BJ (cell line): ENCODE measurements around the gene TNRC6C. TPM values are rescaled to one million over a fixed set of nuclear protein-coding genes. Genes with fewer than 3 reads are reported as not detected.
"Not testable (repeated sequence)": the region's sequence is repeated elsewhere in the genome, so short reads cannot be mapped to it uniquely, and the experiment has no call there.

Experiments used
- CTCF ChIA-PET: fragments of 350-600 bp; formaldehyde crosslinking; extraction: SDS; loops from one replicate; lab custom pipeline; 2021; ENCODE audit warnings: antibody characterized with exemption, inconsistent platforms; lab: Yijun Ruan, JAX
- POLR2A ChIA-PET: fragments of 300-600 bp; sonication (Branson Sonifier 250); formaldehyde crosslinking; extraction: SDS; loops from one replicate; lab custom pipeline; 2021; ENCODE audit warnings: antibody characterized with exemption; lab: Charles Lee
- DNase-seq: peaks from one replicate; pipeline ENCODE4 v3.0.0-alpha.2; 2011; ENCODE audit warnings: low read depth
- H3K27me3 ChIP-seq: 2 replicates; pipeline ENCODE4 v1.6.0; 2011; ENCODE audit warnings: low read length; ENCODE audit not compliant: control insufficient read depth, insufficient read depth
- H3K36me3 ChIP-seq: 2 replicates; pipeline ENCODE4 v1.5.1; 2011; ENCODE audit warnings: low read length; ENCODE audit not compliant: control insufficient read depth, insufficient read depth
- H3K4me3 ChIP-seq: 2 replicates; pipeline ENCODE4 v1.5.1; 2011; ENCODE audit warnings: low read depth, mild to moderate bottlenecking, control low read depth, low read length
- polyA plus RNA-seq: library from polyadenylated mRNA; depleted of rRNA; stranded (reverse); fragments of >200 nt; gene quantifications from 2 replicates; pipeline ENCODE4 v1.2.3, GENCODE V29; 2011
- TF ChIP-seq, protein P1 (sequence below): IDR thresholded peaks from 2 replicates; pipeline ENCODE4 v1.5.1; 2011; ENCODE audit warnings: low read depth, mild to moderate bottlenecking, control low read depth, inconsistent platforms, low read length, moderate library complexity; ENCODE audit not compliant: insufficient read depth

The TNRC6C gene
- polyA plus RNA-seq, 1 experiment = 0.91 TPM

DNA sequence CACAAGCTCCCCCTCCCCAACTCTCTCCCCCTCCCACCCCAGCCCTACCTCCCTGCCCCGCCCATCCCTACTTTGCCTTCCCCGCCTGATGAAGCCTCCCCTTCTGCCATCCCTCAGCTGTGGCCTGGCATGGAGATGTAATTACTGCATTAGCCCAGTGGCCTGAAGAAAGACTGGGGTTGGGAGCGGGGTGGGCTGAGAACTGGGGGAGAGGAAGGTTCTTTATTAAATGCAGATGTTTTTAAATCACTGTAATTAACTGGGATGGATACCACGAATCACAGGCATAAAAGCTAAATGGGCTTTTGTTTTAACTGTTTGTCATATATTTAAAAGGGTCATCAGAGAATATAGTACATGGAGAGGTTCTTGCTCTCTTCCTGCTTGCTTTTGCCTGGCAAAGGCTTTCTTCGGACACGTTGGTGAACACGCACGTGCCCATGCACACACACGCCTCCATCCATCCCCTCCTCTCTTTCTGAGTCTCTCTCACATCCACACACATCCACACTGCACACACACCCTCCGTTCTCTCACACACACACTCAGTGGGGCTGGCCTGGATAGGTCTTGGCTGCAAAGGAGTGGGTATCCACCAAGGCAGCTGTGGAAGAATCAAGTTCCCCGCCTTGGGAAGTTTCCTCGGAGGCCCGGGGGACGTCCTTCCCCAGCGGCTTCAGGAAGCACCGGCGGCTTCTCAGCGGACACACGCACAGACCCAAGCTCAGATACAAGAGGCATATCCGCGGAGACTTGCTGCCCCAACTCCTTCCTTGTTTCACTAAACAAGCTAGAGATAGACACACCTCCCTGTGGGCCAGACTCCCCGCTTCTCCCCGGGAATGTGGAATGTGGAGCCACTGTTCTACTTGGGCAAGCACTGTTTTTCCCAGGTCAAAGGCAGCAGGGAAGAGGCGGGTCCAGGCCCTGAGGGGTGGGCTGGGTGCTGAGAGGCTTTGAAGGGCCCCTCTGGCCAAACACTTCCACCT lies 27.4 kb upstream of the TNRC6C start:
- ChIA-PET POLR2A (no interaction called here), CTCF (no interaction called here)
- H3K27me3 ChIP-seq = peaks cover 6% of the 10 kb centered on the region
- H3K36me3 ChIP-seq = no peaks in the 10 kb centered on the region
- no peak overlapping the region for H3K4me3 ChIP-seq
- no peak for DNase-seq
- TF ChIP-seq, protein P1, sequence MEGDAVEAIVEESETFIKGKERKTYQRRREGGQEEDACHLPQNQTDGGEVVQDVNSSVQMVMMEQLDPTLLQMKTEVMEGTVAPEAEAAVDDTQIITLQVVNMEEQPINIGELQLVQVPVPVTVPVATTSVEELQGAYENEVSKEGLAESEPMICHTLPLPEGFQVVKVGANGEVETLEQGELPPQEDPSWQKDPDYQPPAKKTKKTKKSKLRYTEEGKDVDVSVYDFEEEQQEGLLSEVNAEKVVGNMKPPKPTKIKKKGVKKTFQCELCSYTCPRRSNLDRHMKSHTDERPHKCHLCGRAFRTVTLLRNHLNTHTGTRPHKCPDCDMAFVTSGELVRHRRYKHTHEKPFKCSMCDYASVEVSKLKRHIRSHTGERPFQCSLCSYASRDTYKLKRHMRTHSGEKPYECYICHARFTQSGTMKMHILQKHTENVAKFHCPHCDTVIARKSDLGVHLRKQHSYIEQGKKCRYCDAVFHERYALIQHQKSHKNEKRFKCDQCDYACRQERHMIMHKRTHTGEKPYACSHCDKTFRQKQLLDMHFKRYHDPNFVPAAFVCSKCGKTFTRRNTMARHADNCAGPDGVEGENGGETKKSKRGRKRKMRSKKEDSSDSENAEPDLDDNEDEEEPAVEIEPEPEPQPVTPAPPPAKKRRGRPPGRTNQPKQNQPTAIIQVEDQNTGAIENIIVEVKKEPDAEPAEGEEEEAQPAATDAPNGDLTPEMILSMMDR = no peak

DNA sequence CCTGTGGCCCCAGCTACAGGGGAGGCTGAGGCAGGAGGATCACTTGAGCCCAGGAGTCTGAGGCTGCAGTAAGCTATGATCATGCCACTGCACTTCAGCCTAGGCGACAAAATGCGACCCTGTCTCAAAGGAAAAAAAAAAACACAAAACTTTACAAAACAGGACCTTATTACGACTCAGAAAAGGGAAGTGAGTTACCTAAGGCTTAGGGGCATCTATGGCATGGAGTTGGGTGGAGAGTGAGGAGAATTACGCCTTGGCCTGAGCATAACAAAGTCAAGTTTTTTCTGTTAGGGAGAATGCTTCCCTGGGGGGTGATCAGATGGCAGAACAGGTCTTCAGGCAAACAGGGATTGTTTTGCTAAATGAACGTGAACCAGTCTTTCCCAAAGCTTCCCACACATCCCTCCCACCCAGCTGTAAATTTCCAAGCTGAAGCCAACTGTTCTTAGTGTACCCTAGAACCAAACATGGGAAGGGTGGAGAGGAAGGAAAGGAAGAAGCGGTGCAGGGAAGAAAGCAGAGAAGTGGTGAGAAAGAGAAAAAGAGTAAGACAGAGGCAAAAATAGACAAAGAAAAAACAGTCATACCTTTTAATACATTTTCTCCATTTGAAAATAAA lies 24.6 kb upstream of the TNRC6C start:
- no peak for DNase-seq
- ChIA-PET POLR2A (no interaction called here), CTCF (no interaction called here)
- TF ChIP-seq, protein P1 = no peak
- peaks cover 7% of the 10 kb centered on the region for H3K27me3 ChIP-seq
- H3K36me3 ChIP-seq = no peaks in the 10 kb centered on the region
- no peak overlapping the region for H3K4me3 ChIP-seq

DNA sequence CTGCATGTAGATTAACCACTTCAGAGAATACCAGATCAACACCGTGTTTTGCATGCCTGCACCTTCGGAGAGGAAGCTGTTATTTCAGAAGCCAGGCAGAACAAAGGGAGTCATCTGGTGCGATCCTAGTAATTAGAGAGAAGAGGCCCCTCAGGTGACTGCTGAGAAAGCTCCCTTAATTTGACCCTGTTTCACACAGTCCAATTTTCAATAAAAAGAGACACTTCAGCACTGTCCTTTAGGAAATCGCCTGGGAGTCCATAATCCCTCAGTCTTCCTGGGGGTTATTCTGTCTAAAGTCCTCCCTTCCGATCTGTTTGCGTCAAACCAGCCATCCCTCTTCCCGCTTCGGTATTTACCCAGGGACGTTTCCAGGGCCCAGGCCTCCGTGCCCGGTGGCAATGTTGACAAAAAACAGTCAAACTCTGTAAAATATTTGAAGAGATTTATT lies 23.4 kb upstream of the TNRC6C start:
- POLR2A ChIA-PET = no interaction called here
- Histone ChIP-seq H3K36me3 (no peaks in the 10 kb centered on the region), H3K4me3 (no peak overlapping the region), H3K27me3 (peaks cover 6% of the 10 kb centered on the region)
- CTCF ChIA-PET = no interaction called here
- TF ChIP-seq, protein P1 = no peak
- DNase-seq = no peak

DNA sequence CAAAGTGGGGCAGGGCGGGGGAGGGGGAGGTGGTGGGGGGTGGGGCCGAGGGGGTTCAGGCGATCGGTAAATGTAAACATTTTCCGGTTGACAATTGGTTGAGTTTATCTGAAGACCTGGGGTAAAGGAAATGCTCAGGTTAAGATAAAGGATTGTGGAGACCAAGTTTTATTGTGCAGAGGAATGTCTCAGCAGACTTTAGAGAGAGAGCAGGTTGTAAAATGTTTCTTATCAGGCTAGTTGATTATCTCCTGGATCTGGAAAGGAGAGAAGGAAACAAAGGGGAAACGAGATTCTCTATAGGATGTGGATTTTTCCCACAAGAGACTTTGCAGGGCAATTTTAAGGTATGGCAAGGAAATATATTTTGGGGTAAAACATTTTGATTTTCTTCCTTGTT lies 22.8 kb upstream of the TNRC6C start:
- H3K36me3 ChIP-seq, DNase-seq, H3K4me3 ChIP-seq, POLR2A ChIA-PET, H3K27me3 ChIP-seq, CTCF ChIA-PET: not testable (repeated sequence)

DNA sequence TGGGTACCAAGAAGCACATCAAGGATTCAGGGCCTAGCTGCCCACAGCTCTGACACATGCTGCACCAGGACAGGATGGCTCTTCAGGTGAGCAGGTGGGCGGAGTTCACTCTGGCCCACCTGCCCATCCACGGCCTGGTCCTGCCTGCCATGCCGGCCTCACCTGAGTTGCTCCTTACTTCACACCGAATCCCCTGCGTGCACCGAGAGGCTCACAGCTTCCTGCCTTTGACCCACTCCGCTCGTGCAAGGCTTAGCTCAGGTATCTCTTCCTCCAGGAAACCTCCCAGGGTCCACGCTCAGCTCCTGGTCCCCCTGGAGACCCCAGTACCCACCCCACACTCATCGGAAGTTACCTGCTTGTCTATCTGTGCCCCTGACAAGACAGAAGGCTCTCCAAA lies 21.6 kb upstream of the TNRC6C start:
- ChIA-PET POLR2A (no interaction called here), CTCF (interaction anchor here (1.2 kb wide), 1 partner anchor 67 kb away, joined by 4 read pairs; no protein-coding TSS in a partner anchor)
- TF ChIP-seq, protein P1 = no peak
- DNase-seq = no peak
- H3K4me3 ChIP-seq = no peak overlapping the region
- peaks cover 6% of the 10 kb centered on the region for H3K27me3 ChIP-seq
- H3K36me3 ChIP-seq = no peaks in the 10 kb centered on the region
